Stimulated activated CD4-positive, alpha-beta T cell treated with anti-CD3 and anti-CD28 coated beads, TNF-alpha, amount 100 ng/mL, for 24 hours (primary cell): Measurements from ENCODE around the gene PIEZO2.
"Not testable (repeated sequence)": the region's sequence is repeated elsewhere in the genome, so short reads cannot be mapped to it uniquely, and the experiment has no call there.

Experiments used
- DNase-seq, 3 experiments: peaks; one replicate each; pipeline ENCODE4 v3.0.0-alpha.2; 2020; ENCODE audit warnings: low read depth in 3 of 3

The PIEZO2 gene

DNA sequence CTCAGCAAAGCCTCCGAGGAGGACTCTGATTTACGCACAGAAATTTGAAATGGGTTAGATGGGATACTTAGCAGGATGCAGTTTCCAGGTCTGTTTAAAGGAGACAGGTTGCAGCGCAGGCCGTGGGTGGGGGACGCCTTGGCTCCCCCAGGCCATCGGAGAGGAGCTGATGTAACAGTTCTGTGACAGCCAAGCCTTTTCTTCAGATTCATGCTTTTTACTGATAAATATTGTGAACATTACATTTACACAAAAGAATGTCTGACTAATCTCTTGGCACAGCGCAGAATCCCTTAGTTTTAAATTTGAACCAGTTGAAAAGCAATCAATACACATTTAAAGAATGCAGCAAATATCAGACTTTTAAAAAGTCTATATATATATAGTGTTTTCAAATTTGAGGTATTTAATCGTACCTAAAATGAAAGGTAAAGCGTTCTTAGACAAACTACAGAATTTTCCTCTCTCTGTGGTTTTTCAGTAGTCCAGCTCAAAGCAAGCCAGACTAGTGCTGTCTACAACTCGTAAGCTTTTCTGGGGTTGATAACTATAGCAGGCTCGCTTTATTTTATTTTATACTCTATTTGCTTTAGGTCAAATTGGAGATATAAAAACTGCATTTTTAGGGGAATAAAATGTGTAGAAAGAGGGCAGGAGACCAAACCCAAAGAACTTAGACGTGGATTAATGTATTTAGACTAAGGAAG is 221.9 kb downstream of the PIEZO2 start:
- no peak for DNase-seq

DNA sequence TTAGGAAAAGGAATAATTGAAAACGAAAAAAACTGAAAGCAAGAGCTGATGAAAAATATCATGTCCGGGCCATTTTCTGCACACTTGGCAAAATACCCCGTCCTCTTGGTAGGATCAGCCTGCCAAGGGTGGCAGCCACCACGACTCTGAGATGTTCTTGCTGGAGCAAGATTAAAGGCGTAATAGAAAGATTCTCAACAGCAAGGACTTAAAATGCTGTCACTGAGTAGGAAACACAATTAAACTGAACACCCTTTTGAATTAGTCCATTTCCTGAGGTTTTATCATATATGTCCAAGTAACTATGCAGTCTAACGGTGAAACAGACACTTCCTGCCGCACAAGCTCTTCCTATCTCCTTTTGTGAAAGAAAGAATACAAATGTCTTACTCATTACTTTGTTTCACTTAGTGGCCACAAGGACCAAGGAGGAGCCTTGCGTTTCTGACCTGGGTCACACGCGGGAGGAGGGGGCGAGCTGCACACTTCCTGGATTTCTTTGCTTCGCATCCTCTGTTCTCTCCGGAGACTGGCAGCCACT is 222.7 kb downstream of the PIEZO2 start:
- no peak for DNase-seq

DNA sequence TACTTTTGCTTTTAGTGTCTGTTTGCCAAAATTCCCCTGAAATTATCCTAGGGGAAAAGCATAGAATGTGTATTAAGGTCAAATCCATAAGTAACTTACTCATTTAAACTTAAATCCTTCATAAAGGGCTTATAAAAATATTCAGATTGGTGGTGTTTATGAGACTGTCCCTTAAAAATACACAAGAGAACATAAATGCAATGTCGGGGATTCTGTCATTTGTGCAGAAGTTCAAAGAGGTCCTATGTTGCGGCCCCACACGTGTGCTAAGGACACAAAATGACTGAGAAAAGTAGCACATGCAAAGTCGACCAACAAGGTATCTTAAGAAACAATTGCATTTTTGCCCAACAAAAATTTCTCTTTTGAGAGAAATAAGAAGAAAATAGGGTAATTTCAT is 225.1 kb downstream of the PIEZO2 start:
- DNase-seq: no peak

DNA sequence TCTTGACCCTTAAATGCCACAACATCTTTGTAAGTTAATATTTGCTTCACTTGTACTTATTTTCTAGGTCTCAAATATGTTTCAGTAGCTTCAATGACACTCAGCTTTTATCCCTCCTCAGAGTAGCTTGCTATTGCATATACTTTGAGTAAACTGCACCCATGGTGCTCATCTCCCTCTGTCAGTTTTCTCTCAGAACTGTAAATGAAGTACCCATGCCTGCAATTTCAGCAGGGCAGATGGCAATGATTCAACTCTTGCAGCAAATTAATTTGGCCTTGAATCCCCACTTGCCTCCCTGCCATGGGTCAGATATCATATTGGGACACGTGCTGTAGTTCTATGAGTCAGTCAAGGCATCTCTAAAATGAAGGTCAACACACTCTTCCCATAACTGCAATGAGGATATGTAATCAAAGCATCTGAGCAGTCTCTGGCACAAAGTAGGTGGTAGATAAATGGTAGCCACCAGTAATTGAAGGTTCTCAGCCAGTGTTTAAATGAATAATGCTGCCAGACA is 225.8 kb downstream of the PIEZO2 start:
- no peak for DNase-seq

DNA sequence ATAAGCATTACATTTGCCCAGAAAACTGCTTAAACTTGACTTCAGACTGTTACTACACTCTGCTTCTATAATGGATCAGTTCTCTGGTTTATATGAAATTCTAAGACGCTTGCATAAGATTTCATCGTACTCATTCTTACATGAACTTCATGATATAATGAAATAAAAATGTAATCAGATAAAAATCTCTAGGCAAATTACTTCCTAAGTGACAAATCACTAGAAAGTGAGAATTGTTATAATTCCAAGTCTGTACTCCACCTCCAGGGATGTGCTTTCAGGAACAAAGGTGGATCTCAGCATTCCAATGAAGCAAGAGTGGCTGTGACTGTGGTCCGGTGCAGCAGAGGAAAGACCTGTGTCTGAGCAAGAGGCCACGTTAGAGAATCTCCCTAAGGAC is 226.2 kb downstream of the PIEZO2 start:
- DNase-seq: no peak

DNA sequence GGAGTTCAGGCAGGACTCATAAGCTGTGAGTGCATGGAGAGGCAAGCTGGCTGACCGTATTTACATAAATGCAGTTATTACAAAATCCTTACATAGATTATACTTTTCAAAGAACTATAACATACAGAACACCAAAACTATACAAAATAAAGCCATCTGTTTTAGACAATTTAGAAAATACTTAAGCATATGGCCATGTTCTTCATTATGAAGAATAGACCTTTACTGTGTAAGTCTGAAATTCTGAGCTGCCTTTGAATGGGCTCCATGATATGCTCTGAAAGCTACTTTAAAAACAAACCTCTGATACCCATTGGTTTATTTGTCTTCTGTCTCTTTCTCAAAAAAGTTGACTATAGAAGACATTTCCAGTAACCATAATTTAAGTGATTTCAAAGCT is 226.7 kb downstream of the PIEZO2 start:
- DNase-seq: not testable (repeated sequence)

DNA sequence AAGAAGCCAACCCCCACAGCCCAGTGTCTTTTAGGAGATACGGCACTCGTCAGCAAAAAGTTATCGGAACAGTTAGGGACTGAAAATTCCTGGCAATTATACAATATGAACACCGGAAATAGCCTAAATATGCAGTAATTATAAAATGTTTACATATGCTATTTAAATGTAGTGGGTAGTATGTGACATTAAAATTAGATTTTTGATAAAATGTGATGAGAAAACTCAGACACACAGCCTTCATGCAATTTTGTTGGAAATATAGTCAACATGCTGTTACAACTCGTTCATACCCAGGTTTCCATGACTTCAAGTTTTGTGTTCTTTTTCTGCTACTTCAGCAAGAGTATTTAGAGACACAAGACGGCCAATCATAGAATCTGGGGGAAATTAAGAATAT is 229.1 kb downstream of the PIEZO2 start:
- DNase-seq: not testable (repeated sequence)

DNA sequence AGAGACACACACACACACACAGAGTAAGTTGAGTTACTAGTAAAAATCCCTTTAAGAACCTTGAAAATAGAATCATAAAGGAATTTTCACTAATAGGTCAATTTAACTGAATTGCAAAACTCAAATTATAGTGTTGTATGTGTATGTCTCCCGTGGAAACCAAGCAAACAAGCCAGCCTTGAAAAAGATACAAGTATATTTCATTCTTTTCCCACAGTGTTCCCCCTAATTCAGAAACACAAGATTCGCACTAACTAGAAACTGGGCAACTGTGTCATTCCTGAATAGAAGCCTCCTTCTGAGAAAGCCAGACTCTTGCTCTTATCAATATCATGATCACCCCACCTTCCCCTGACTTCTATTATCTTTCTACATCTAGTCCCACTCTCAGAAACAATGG is 229.5 kb downstream of the PIEZO2 start:
- DNase-seq: no peak

DNA sequence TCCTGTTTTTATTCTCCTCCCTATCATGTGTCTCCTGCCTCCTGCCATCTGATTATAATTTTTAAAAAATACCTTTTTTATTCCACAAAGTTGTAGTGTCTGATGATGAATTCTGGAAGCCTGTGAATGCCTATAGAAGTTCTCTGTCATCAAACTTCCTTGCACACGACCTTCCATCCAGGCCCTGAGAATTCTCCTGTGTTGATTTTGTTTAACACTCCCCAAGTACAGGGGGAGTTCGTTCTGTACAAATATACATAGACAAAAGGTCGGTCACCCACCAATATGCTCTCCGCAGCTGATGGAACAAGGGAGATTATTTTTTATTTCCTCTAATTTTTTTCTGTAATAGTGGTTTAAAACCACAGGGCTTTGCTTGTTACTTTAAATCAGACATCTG is 232.5 kb downstream of the PIEZO2 start:
- no peak for DNase-seq

DNA sequence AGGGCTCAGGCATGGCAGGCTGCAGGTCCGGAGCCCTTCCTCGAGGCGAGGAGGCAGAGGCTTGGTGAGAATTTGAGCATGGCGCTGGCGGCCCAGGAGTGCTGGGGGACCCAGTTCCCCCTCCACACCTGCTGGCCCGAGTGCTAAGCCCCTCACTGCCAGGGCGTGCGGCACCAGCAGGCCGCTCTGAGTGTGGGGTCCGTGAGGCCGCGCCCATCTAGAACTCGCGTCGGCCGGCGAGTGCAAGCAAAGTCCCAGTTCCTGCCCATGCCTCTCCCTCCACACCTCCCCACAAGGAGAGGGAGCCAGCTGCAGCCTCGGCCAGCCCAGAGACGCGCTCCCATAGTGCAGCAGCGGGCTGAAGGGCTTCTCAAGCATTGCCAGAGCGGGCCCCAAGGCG is 233.0 kb downstream of the PIEZO2 start:
- DNase-seq: no peak

DNA sequence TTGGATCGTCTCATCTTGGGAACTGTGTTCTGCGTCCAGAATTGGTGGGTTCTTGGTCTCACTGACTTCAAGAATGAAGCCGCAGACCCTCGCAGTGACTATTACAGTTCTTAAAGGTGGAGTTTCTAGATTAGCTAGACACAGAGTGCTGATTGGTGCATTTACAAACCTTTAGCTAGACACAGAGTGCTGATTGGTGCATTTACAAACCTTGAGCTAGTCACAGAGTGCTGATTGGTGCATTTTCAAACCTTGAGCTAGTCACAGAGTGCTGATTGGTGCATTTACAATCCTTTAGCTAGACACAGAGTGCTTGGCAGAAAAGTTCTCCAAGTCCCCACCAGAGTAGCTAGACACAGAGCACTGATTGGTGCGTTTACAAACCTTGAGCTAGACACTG is 233.6 kb downstream of the PIEZO2 start:
- not testable (repeated sequence) for DNase-seq

DNA sequence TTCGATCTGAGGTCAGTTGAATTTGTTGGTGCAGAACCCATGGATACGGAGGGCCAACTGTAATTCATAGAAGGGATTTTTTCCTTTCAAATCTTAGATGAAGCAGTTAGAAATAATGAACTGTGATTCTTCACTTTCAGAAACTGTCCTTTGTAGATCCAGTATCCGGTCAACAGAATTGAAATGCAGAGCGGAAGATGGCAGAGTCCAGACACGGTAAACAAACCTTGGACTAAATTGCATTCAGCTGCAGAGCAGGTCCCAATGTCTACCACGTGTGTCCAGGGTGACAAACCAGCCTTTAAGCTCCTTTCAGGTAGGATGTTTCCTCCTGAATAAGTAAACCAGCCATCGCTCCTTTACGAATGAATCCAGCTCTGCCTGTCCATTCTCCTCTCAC is 234.8 kb downstream of the PIEZO2 start:
- DNase-seq: not testable (repeated sequence)

DNA sequence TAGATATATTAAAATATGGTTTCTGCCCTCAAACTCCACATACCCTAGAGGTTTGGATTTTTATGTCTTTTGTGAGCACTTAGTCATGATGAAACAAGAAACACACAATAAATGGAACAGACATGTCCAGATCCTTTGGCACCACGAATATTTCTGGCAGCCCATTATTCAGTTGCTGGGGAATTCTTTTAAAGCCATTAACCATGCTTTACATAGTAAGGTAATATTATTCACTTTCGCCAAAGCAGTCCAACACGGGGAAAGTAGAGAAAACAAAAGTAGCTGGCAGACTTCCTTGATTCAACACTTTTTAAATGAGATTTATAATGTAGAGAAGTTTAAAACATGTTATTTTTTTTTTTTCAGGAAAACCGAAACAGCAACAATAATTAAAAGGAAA is 235.4 kb downstream of the PIEZO2 start:
- no peak for DNase-seq

DNA sequence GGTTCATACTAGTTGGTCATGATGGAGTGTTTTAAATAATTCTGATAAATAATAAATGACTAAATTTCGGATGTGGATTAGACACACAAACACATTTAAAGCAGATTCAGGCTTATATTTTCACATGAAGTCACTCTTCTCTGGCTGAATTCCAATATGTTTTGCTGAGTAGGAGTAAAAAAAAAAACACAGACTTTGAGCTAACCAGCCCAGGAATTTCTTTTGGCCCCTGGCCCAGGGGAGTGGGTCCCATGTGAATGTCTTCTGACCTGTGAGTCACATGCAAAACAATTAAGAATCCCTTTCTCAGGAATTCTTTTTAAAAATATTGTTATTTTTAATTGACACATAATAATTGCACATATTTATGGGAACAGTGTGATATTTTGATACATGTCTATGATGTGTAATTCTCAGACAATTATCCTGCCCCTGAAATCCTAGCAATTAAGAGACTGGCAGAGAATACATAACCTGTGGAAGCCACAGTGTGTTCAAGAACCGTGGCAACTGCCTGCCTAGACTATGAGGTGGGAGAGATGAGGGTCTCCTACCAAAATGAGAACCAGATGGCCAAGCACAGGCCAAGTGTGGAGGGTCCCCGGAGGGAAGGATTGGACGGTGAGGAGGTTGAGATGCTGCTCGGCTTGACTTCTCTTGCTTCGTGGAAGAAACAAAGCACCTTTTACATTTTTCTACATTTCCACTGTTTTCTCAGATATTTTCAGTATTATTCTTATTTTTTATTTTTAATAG is 236.4 kb downstream of the PIEZO2 start:
- no peak for DNase-seq

DNA sequence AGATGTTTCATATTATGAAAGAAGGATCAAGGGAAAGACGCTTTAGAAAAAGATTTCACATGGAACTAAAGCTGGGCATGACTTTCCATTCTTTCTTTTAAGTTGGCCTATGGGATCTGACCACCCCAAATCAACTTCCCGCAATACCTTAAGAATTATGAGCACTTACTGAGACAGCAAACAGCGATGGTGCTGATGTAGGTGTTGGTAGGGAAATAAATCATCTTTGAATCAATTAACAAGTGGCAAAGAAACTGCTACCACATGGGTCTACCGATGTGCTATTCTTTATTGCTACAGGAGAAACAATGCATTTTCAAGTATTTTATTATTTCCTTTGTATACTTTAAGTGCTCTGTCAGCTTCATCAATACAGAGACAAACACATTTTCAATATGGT is 239.6 kb downstream of the PIEZO2 start:
- no peak for DNase-seq

DNA sequence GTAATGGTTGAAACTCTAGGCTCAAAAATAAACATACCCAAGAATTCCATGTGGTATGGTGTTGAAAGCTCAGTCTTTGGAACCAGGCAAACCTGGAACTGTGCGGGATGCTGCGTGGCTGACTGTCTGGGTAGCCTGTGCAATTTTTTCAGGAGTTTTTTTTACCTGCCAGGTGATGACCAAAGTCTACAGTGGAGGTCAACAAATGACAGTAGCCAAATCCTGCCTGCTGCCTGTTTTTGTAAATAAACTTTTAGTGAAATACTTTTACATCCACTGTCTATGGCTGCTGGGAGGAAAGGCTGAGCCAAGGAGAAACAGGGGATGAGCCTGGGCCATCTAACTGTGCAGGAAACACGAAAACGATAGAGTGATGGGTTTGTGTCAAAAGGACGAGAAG is 240.6 kb downstream of the PIEZO2 start:
- no peak for DNase-seq

DNA sequence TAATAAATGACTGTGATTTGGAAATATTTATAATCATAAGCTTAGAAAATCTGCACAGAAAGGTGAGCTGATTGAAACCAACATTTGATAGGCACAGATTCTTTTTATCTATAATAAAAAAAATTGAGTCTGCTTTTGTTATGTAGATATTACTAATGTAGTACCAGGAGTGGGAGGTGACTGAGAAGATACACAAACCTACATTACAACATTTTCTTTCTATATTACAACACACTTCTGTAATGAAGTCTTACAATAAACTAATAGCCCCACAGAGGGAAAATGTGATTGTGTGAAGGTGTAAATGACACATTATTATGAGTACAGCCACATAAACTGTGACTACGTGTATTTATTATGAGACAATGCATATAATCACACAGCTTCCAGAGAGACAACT is 241.6 kb downstream of the PIEZO2 start:
- DNase-seq: no peak

DNA sequence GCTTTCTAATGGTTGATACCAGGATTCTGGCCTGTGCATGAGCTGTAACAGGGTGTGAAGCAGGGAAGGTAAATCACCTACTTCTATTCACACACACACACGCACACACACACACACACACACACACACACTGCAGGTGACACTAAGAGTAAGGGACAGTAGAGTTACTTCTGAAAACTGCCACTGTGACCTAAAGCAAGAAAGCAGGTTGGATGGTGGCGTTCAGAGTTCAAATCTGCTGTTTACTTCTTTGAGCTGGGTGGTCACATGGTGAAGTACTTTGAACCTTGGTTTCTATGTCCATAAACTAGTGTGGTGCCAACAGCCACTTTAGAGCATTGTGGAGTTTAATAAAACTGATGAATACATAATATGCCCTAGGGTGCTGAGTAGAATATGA is 248.0 kb downstream of the PIEZO2 start:
- DNase-seq: no peak

DNA sequence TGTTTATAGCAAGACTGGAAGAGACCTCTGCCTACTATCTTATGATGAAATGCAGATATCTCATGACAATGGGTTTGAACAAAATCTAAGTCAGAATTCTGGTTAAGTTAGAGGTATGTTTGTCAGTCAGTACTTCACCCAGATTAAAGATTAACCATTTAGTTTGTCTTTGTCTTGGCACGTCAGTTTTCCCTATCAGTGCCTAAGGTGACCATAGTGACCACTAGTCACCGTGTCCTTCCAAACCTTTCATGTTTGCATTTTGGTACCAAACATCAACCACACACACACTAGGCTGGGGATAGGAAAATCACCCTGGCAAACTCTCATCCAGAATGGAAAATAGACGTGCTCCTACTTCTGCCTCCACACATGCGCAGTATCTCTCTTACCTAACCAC is 248.9 kb downstream of the PIEZO2 start:
- DNase-seq: no peak

DNA sequence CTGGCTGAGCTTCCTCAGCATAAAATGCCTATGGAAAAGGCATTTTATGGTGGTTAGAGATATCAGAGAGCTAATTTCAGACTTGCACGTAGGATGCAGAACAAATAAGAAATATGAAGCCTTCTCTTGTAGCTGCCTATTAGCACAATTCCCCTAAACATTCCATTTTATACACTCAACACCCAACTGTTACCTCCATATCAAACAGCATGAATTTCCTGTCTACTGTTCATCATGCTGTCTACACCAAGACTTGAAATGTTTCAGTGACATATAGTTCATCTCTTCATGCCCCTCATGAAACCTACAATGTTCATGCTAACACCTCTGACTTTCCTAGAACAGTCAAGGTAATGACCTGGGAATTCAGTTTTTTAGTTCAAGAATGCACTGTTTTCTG is 249.9 kb downstream of the PIEZO2 start:
- no peak for DNase-seq

DNA sequence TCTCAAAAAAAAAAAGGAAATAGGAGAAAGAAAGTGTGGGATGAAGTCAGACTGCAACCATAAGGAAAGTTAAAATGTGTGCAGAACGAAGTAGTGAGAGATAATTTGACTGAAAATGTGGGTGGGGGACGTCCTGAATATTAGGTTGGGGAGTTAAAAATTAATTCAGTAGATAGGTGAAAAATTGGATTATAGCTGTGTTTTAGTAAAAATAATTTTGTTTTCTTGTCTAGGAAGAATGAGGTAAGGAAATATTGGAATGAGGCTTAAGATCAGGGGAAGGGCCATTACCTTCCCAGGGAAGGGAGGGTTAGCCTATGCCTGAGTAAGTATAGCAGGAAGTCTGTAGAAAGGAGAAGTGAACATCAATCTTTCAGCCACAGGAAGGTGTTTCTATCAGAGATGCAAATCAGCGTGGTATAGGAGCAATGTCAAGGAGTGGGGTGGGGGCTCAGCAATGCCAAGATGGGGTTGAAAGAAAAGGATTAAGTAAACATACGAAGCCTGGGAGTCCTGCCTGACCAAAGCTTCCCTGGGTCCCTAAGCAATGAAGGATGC is 250.9 kb downstream of the PIEZO2 start:
- no peak for DNase-seq

DNA sequence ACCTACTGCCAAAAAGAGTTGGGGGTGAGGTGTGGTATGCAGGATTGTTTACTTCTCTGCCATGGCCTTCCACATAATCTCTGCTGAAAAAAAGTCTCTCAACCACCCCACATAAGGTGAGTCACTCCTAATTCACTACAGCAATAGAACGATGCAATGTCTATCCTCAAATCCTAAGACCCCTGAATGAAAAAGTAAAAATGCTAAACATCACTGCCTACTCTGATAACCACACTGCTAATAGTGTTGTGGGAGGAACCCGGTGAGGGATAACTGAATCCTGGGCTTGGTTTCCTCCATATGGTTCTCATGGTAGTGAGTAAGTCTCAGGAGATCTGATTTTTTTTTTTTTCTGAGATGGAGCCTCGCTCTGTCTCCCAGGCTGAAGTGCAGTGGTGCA is 252.5 kb downstream of the PIEZO2 start:
- no peak for DNase-seq

DNA sequence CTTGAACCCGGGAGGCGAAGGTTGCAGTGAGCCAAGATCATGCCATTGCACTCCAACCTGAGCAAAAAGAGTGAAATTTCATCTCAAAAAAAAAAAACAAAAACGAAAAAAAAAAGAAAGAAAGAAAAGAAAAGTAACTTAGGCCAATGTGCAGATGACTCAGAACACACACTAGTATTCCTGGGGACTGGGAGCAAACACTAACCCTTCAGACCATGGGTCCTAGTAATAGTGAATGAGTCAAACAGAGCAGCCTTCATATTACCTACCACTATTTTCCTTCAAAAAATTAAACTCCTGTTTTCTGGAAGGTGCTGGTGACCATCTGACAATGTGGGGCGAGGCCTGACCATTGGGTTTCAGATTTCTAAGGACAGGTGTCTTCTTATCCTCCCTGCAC is 253.4 kb downstream of the PIEZO2 start:
- no peak for DNase-seq
